IPS-15b (cell line): ENCODE measurements around the gene CCDC121.
"Not testable (repeated sequence)": the region's sequence is repeated elsewhere in the genome, so short reads cannot be mapped to it uniquely, and the experiment has no call there.

Experiments
- H3K27me3 ChIP-seq: one replicate; pipeline ENCODE4 v1.6.1; 2013; ENCODE audit warnings: low read length; ENCODE audit not compliant: control insufficient read depth, insufficient read depth
- H3K36me3 ChIP-seq: one replicate; pipeline ENCODE4 v1.6.1; 2013; ENCODE audit warnings: low read length; ENCODE audit not compliant: control insufficient read depth, insufficient read depth
- H3K4me1 ChIP-seq: one replicate; pipeline ENCODE4 v1.6.1; 2013; ENCODE audit warnings: mild to moderate bottlenecking, low read length; ENCODE audit not compliant: control insufficient read depth, insufficient read depth
- H3K4me3 ChIP-seq: one replicate; pipeline ENCODE4 v1.5.1; 2013; ENCODE audit warnings: low read depth, low read length
- H3K9ac ChIP-seq: one replicate; pipeline ENCODE4 v1.6.1; 2013; ENCODE audit warnings: low read depth, mild to moderate bottlenecking, low read length
- H3K9me3 ChIP-seq: one replicate; pipeline ENCODE4 v1.6.1; 2013; ENCODE audit warnings: mild to moderate bottlenecking, low read length; ENCODE audit not compliant: control insufficient read depth, insufficient read depth

The CCDC121 gene

DNA sequence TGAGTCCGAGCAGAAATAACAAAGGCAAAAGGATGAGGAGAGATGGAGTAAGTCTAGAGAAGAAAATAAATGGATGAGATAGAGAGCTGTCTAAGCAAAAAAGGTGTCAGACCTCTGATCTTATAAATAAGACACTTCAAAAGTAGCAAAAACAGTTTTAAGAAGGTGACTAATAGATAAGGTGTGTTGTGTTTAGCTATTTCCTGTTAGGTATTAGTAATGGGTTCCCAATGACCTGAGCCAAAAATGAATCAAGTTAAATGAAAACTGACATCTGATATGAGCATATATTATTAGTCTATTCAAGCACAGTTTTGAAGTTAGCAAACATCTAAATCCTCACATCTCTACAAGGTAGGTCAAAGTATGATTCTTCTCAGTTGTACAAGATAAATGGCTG lies 24.0 kb upstream of the CCDC121 start:
- Histone ChIP-seq H3K9me3 (no peaks in the 10 kb centered on the region), H3K27me3 (no peaks in the 10 kb centered on the region), H3K36me3 (peaks cover 16% of the 10 kb centered on the region), H3K9ac (no peak overlapping the region), H3K4me1 (no peaks in the 10 kb centered on the region), H3K4me3 (no peak overlapping the region)

DNA sequence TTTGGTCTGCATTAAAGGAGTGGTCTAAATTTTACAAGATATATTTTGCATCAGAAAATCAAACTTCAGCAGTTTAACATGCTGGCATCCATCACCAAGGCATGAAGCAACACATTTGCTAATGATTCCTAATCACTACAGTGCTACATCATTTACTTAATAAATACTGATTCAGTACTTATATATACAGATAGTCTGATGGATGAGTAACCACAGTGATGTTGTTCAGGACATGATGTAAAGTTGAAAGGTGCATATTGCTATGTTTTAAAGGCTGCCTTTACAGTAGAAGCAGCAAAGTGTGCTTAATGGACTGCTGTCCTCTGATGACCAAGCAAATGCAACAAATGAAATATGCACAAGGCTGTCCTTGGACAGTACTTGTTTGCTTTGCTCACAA lies 23.5 kb upstream of the CCDC121 start:
- Histone ChIP-seq H3K9ac (no peak overlapping the region), H3K4me3 (no peak overlapping the region), H3K4me1 (no peaks in the 10 kb centered on the region), H3K9me3 (no peaks in the 10 kb centered on the region), H3K27me3 (no peaks in the 10 kb centered on the region), H3K36me3 (peaks cover 20% of the 10 kb centered on the region)

- H3K27me3 ChIP-seq = no peaks in the 10 kb centered on the region
- no peak overlapping the region for H3K9ac ChIP-seq
- no peak overlapping the region for H3K4me3 ChIP-seq
- H3K9me3 ChIP-seq = no peaks in the 10 kb centered on the region
- H3K36me3 ChIP-seq = peaks cover 22% of the 10 kb centered on the region
- H3K4me1 ChIP-seq = no peaks in the 10 kb centered on the region
Observed at GRCh38 chr2:27651056-27651455, 22.2 kb upstream of the CCDC121 start.

- peaks cover 23% of the 10 kb centered on the region for H3K36me3 ChIP-seq
Observed at GRCh38 chr2:27647737-27648136, 18.9 kb upstream of the CCDC121 start.

DNA sequence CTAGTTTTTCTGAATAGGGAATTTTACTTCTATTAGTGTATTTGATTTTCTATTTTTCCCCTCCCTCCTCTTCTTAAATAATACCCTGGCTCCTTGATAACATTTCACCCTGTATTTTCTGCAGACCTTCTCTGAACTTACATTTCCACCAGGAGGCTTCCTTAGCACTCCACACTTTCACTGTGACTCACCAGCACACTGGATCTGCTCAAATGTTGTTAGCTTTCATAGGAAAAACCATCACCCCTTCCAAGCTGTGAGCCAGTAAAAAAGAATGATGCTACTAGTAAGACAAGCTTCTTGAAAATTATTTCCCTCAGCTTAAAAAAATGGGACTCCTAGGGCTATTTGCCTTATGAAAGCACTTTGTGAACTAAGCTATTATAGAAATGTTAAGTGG lies 18.5 kb upstream of the CCDC121 start:
- H3K9me3 ChIP-seq = no peaks in the 10 kb centered on the region
- H3K27me3 ChIP-seq = no peaks in the 10 kb centered on the region
- H3K9ac ChIP-seq = no peak overlapping the region
- H3K36me3 ChIP-seq = peaks cover 23% of the 10 kb centered on the region
- no peak overlapping the region for H3K4me3 ChIP-seq
- H3K4me1 ChIP-seq = no peaks in the 10 kb centered on the region

More at GRCh38 chr2:27647737-27648136, 18.9 kb upstream of the CCDC121 start:
- no peaks in the 10 kb centered on the region for H3K4me1 ChIP-seq
- H3K9me3 ChIP-seq = no peaks in the 10 kb centered on the region
- no peak overlapping the region for H3K4me3 ChIP-seq
- H3K27me3 ChIP-seq = no peaks in the 10 kb centered on the region
- H3K9ac ChIP-seq = no peak overlapping the region

- Histone ChIP-seq H3K27me3 (no peaks in the 10 kb centered on the region), H3K36me3 (peaks cover 19% of the 10 kb centered on the region), H3K4me3 (no peak overlapping the region), H3K9me3 (no peaks in the 10 kb centered on the region), H3K9ac (no peak overlapping the region), H3K4me1 (no peaks in the 10 kb centered on the region)
Observed at GRCh38 chr2:27645197-27645596, 16.4 kb upstream of the CCDC121 start.

DNA sequence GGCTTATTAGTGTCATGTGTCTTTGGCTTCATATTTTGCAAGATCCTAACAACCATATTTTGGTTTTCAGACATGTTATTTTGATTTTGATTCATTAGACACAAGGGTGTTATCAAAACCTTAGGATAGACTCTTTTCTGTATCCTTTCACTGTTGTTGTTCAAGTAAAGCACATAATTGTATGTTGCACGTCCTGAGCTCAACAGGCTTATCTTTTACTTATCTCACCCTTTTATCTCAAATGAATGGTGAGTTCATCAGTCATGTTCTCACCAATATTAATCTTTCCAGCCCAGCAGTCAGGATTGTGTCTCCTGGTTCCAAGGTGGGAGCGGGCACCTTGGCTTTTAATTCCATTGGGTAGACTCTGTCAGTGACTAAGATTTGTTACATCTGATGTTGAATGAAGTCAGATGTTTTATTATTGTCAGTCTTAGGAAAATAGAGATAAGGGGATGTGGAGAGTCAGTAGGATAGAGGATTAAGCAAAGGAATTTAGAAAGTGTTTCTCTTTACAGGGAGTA lies 12.0 kb upstream of the CCDC121 start:
- Histone ChIP-seq H3K9me3 (no peaks in the 10 kb centered on the region), H3K9ac (no peak overlapping the region), H3K4me3 (no peak overlapping the region), H3K27me3 (no peaks in the 10 kb centered on the region), H3K36me3 (peaks cover 15% of the 10 kb centered on the region), H3K4me1 (no peaks in the 10 kb centered on the region)

DNA sequence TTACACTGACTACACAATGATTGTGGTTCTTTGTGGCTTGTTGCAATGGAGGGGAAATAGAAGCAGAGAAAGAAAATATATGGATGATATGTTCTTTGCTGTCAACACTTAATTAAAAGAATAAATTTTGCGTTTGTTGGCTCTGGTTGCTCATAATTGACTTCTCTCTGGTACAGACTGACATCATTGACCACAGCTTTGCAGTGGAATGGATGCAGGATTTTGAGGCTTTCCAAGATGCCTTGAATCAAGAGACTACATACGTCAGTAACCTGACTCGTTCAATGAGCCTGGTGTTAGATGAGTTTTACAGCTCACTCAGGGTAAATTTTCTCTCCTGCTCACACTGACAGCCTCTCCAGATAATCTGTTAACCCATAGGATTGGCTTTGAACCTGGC lies 9.9 kb upstream of the CCDC121 start:
- Histone ChIP-seq H3K9ac (no peak overlapping the region), H3K4me1 (no peaks in the 10 kb centered on the region), H3K27me3 (no peaks in the 10 kb centered on the region), H3K4me3 (no peak overlapping the region), H3K9me3 (no peaks in the 10 kb centered on the region), H3K36me3 (peaks cover 24% of the 10 kb centered on the region)

DNA sequence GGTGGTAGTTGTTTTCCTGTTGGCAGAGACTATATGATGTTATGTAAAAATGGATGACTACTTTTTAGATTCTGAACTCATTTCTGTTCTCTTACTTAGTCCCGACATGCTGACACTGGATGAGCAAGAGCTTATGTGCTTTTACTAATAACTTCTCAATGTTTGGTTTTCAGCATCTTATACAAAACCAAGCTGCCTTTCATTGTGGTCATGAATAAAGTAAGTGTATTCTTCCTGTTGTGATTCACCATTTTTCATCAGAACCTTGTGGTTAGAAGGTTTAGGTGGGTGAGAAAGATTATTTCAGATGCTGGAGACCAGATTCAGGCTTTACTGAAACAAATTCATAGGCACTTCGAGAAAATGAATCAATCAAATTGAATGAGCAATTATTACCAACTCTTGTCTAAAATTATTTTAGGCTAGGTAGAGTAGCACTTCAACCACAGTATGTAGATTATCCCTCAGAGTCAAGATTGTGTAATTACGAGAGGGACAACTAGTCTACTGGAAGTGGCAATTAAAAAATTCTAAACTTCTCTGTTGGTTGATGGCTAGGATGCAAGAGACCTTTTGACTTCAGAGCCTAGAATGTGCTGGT lies 9.3 kb upstream of the CCDC121 start:
- Histone ChIP-seq H3K9me3 (no peaks in the 10 kb centered on the region), H3K4me1 (no peaks in the 10 kb centered on the region), H3K27me3 (no peaks in the 10 kb centered on the region), H3K9ac (no peak overlapping the region), H3K36me3 (peaks cover 24% of the 10 kb centered on the region), H3K4me3 (no peak overlapping the region)

- no peaks in the 10 kb centered on the region for H3K4me1 ChIP-seq
Observed at GRCh38 chr2:27636766-27637165, 8.0 kb upstream of the CCDC121 start.

DNA sequence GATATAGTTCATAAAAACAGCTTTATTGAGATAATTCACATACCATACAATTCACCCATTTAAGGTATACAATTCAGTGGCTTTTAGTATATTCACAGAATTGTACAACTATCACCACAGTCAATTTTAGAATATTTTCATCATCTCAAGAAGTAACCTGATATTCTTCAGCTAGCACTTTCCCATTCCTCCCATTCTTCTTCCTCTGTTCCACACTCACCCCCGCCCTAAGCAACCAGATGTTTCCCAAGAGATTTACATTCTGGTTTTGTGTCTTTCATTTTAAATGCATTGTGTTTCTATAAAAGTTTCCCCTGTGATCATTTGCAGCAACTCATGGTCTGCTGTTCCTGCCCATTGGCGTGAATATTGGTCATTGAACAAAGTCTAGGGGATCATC lies 5.5 kb upstream of the CCDC121 start:
- peaks cover 24% of the 10 kb centered on the region for H3K36me3 ChIP-seq
- no peaks in the 10 kb centered on the region for H3K27me3 ChIP-seq
- no peak overlapping the region for H3K9ac ChIP-seq
- H3K9me3 ChIP-seq = no peaks in the 10 kb centered on the region
- no peak overlapping the region for H3K4me3 ChIP-seq
- H3K4me1 ChIP-seq = no peaks in the 10 kb centered on the region

More at GRCh38 chr2:27636766-27637165, 8.0 kb upstream of the CCDC121 start:
- peaks cover 24% of the 10 kb centered on the region for H3K36me3 ChIP-seq
- no peaks in the 10 kb centered on the region for H3K9me3 ChIP-seq
- no peaks in the 10 kb centered on the region for H3K27me3 ChIP-seq
- no peak overlapping the region for H3K4me3 ChIP-seq
- H3K9ac ChIP-seq = no peak overlapping the region

GRCh38 chr2:27630257-27630656 lies 1.4 kb upstream of the CCDC121 start:
- H3K4me3 ChIP-seq, H3K9me3 ChIP-seq, H3K4me1 ChIP-seq, H3K27me3 ChIP-seq, H3K36me3 ChIP-seq, H3K9ac ChIP-seq: not testable (repeated sequence)
